Stimulated activated CD8-positive, alpha-beta memory T cell treated with anti-CD3 and anti-CD28 coated beads, Interleukin-12 subunit alpha, Interleukin-12 subunit beta, amount 100 ng/mL, for 4 hours (primary cell): ENCODE data around the gene MAB21L2.

Experiments used
- DNase-seq: peaks from one replicate; pipeline ENCODE4 v3.0.0-alpha.2; 2020; ENCODE audit warnings: low read depth

MAB21L2 gene

GRCh38 chr4:150577796-150578195 is 4.2 kb upstream of the MAB21L2 start:
- no peak for DNase-seq

- DNase-seq: no peak
Observed at GRCh38 chr4:150578745-150579501, 3.0 kb upstream of the MAB21L2 start.

- no peak for DNase-seq
Observed at GRCh38 chr4:150579551-150580234, 2.3 kb upstream of the MAB21L2 start.

GRCh38 chr4:150580306-150580705 is 1.6 kb upstream of the MAB21L2 start:
- DNase-seq: no peak

GRCh38 chr4:150581056-150581605 is 820 bp upstream of the MAB21L2 start:
- DNase-seq: no peak

- DNase-seq: no peak
Observed at GRCh38 chr4:150581641-150582051, 305 bp upstream of the MAB21L2 start.

- DNase-seq: no peak
Observed at GRCh38 chr4:150582873-150583286, 929 bp downstream of the MAB21L2 start.

GRCh38 chr4:150583287-150584110 is 1.5 kb downstream of the MAB21L2 start:
- no peak for DNase-seq

- no peak for DNase-seq
Observed at GRCh38 chr4:150584111-150584915, 2.4 kb downstream of the MAB21L2 start.

GRCh38 chr4:150585611-150586010 is 3.7 kb downstream of the MAB21L2 start:
- no peak for DNase-seq

- DNase-seq: no peak
Observed at GRCh38 chr4:150586162-150586810, 4.3 kb downstream of the MAB21L2 start.

GRCh38 chr4:150588316-150588715 is 6.4 kb downstream of the MAB21L2 start:
- no peak for DNase-seq

GRCh38 chr4:150589157-150589556 is 7.2 kb downstream of the MAB21L2 start:
- DNase-seq: no peak

- DNase-seq: no peak
Observed at GRCh38 chr4:150590631-150591030, 8.7 kb downstream of the MAB21L2 start.

GRCh38 chr4:150591406-150591805 is 9.5 kb downstream of the MAB21L2 start:
- no peak for DNase-seq

- no peak for DNase-seq
Observed at GRCh38 chr4:150591904-150592303, 10.0 kb downstream of the MAB21L2 start.

- no peak for DNase-seq
Observed at GRCh38 chr4:150593996-150594395, 12.0 kb downstream of the MAB21L2 start.

GRCh38 chr4:150598909-150599308 is 17.0 kb downstream of the MAB21L2 start:
- DNase-seq: no peak

GRCh38 chr4:150599547-150599946 is 17.6 kb downstream of the MAB21L2 start:
- DNase-seq: no peak

GRCh38 chr4:150600812-150601445 is 19.0 kb downstream of the MAB21L2 start:
- no peak for DNase-seq

GRCh38 chr4:150609131-150609530 is 27.2 kb downstream of the MAB21L2 start:
- DNase-seq: no peak
